CD14-positive monocyte (primary cell): ENCODE measurements around the gene PRKN. TPM values are rescaled to one million over a fixed set of nuclear protein-coding genes. Genes with fewer than 3 reads are reported as not detected.
"Not testable (repeated sequence)": the region's sequence is repeated elsewhere in the genome, so short reads cannot be mapped to it uniquely, and the experiment has no call there.

Experiments used
- DNase-seq, 3 donors: peaks; one replicate each; pipeline ENCODE4 v3.0.0-alpha.2; 2011 to 2022
- H2AFZ ChIP-seq: 2 replicates; pipeline ENCODE4 v1.6.0; 2012; ENCODE audit warnings: mild to moderate bottlenecking, low read depth, low read length, inconsistent platforms; ENCODE audit not compliant: insufficient read depth, poor library complexity, severe bottlenecking
- H3K27ac ChIP-seq, 2 donors: 1 replicate in 1 of 2; 2 replicates in 1 of 2; pipeline ENCODE4 v1.5.1; 2012 to 2013; ENCODE audit warnings: low read length in 2 of 2, control low read depth in 1 of 2, inconsistent platforms in 1 of 2, low read depth in 1 of 2, mild to moderate bottlenecking in 1 of 2
- H3K27me3 ChIP-seq, 2 donors: one replicate each; pipeline versions ENCODE4 v1.6.0 to v1.6.1; 2011 to 2013; ENCODE audit warnings: low read length in 2 of 2; ENCODE audit not compliant: control insufficient read depth in 2 of 2, insufficient read depth in 2 of 2
- H3K36me3 ChIP-seq, 2 donors: replicated peaks in 1 of 2; 1 replicate in 1 of 2; 2 replicates in 1 of 2; pipeline versions ENCODE4 v1.5.1 to v1.6.1; 2012 to 2013; ENCODE audit warnings: low read length in 2 of 2, control low read depth in 1 of 2, inconsistent platforms in 1 of 2, mild to moderate bottlenecking in 1 of 2; ENCODE audit not compliant: insufficient read depth in 2 of 2, control insufficient read depth in 1 of 2
- H3K4me1 ChIP-seq, 2 donors: 1 replicate in 1 of 2; 2 replicates in 1 of 2; pipeline versions ENCODE4 v1.5.1 to v1.6.1; 2012 to 2013; ENCODE audit warnings: low read length in 2 of 2, control low read depth in 1 of 2, inconsistent platforms in 1 of 2, mild to moderate bottlenecking in 1 of 2, moderate library complexity in 1 of 2; ENCODE audit not compliant: insufficient read depth in 2 of 2, control insufficient read depth in 1 of 2
- H3K4me2 ChIP-seq: replicated peaks from 2 replicates; pipeline ENCODE3; 2012; ENCODE audit warnings: low read length, moderate library complexity, mild to moderate bottlenecking; ENCODE audit not compliant: poor library complexity, severe bottlenecking; ENCODE audit errors: extremely low read depth
- H3K4me3 ChIP-seq, 3 experiments: fragments of 200-600 bp in 1 of 3; sonication (generic) in 1 of 3; replicated peaks in 1 of 3; 1 replicate in 2 of 3; 2 replicates in 1 of 3; pipeline ENCODE4 v1.5.1; 2011 to 2013; ENCODE audit warnings: low read length in 3 of 3, mild to moderate bottlenecking in 3 of 3, control low read depth in 2 of 3, low read depth in 2 of 3, inconsistent platforms in 1 of 3, moderate library complexity in 1 of 3
- H3K79me2 ChIP-seq: 2 replicates; pipeline ENCODE4 v1.6.0; 2012; ENCODE audit warnings: mild to moderate bottlenecking, control low read depth, inconsistent platforms, low read length, moderate library complexity; ENCODE audit not compliant: insufficient read depth
- H3K9ac ChIP-seq: 2 replicates; pipeline ENCODE4 v1.6.0; 2017; ENCODE audit warnings: low read length, mild to moderate bottlenecking; ENCODE audit not compliant: insufficient read depth, poor library complexity, severe bottlenecking
- H3K9me3 ChIP-seq, 2 donors: replicated peaks in 1 of 2; 1 replicate in 1 of 2; 2 replicates in 1 of 2; pipeline versions ENCODE4 v1.5.1 to v1.6.1; 2012 to 2013; ENCODE audit warnings: low read length in 2 of 2, control low read depth in 1 of 2; ENCODE audit not compliant: control insufficient read depth in 1 of 2, insufficient read depth in 1 of 2
- H4K20me1 ChIP-seq: 2 replicates; pipeline ENCODE4 v1.6.0; 2012; ENCODE audit warnings: mild to moderate bottlenecking, low read length, control low read depth, moderate library complexity; ENCODE audit not compliant: insufficient read depth
- H3K27ac Mint-ChIP-seq, 7 donors: one replicate each; pipeline ENCODE4 v1.8.0; 2020; ENCODE audit warnings: mild to moderate bottlenecking in 7 of 7, mixed read lengths in 7 of 7, moderate library complexity in 6 of 7, inconsistent platforms in 2 of 7
- H3K27me3 Mint-ChIP-seq, 3 donors: one replicate each; pipeline ENCODE4 v1.8.0; 2021 to 2022; ENCODE audit warnings: low read depth in 3 of 3, mild to moderate bottlenecking in 3 of 3, mixed read lengths in 3 of 3, moderate library complexity in 3 of 3, inconsistent platforms in 1 of 3
- H3K36me3 Mint-ChIP-seq, 2 donors: one replicate each; pipeline ENCODE4 v1.8.0; 2020; ENCODE audit warnings: mixed read lengths in 2 of 2, inconsistent platforms in 1 of 2, mild to moderate bottlenecking in 1 of 2
- H3K4me1 Mint-ChIP-seq: one replicate; pipeline ENCODE4 v1.8.0; 2020; ENCODE audit warnings: mild to moderate bottlenecking, mixed read lengths
- H3K4me3 Mint-ChIP-seq, 2 donors: one replicate each; pipeline ENCODE4 v1.8.0; 2020; ENCODE audit warnings: mild to moderate bottlenecking in 2 of 2, mixed read lengths in 2 of 2, moderate library complexity in 1 of 2
- H3K9me3 Mint-ChIP-seq, 7 donors: one replicate each; pipeline ENCODE4 v1.8.0; 2020 to 2022; ENCODE audit warnings: mixed read lengths in 7 of 7, mild to moderate bottlenecking in 6 of 7, moderate library complexity in 6 of 7, inconsistent platforms in 2 of 7
- WGBS: methylation state at CpG from one replicate; pipeline ENCODE4 v1.1.5; 2013; ENCODE audit warnings: missing lambda C conversion rate; ENCODE audit not compliant: insufficient coverage; 5-methylcytosine and 5-hydroxymethylcytosine counted together
- intact Hi-C, 2 donors: fragments of 100-400 bp; cut with micrococcal nuclease; formaldehyde crosslinking; loops; one replicate each; pipeline versions ENCODE4 v1.15.0 to v1.15.1; 2023
- polyA plus RNA-seq, 3 donors: library from polyadenylated mRNA; depleted of rRNA in 1 of 3; unstranded in 2 of 3; stranded (reverse) in 1 of 3; fragments of 300-500 nt in 2 of 3; fragments of >200 nt in 1 of 3; fragmentation: Illumina TruSeq in 2 of 3; gene quantifications; 1 replicate in 2 of 3; 2 replicates in 1 of 3; pipeline ENCODE4 v1.2.3, GENCODE V29; 2012 to 2021
- TF ChIP-seq, protein P1 (sequence below): fragments of 200-600 bp; IDR thresholded peaks from one replicate; pipeline ENCODE4 v1.8.0; 2022; ENCODE audit warnings: antibody characterized with exemption, mild to moderate bottlenecking

The PRKN gene
- polyA plus RNA-seq, 3 donors, result 0.19 to 0.21 TPM; not detected in 1

DNA sequence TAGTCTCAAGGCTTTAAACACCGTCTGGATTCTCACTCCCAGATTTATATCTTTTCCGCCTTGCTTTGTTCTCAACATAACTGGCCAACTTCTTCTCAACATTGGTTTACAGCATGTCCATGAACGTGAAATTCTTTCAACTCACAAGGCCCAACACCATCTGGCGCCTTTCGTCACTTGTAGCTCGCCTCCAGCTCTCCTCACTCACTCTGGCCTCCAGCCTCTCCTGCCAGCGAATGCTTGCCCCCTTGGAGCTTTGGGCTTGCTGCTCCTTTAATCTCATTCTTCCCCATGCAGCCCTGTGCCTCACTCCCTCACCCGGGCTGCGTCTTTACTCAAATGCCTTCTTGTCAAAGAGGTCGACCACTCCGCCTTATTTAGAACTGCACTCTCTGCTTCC, 324.5 kb downstream of the PRKN start:
- Histone ChIP-seq H3K27ac (no peak overlapping the region), H3K9ac (no peak overlapping the region), H4K20me1 (no peaks in the 10 kb centered on the region), H2AFZ (no peak overlapping the region), H3K4me1 (no peaks in the 10 kb centered on the region), H3K27me3 (no peaks in the 10 kb centered on the region), H3K4me2 (no peak overlapping the region), H3K4me3 (no peak overlapping the region), H3K36me3 (no peaks in the 10 kb centered on the region), H3K79me2 (no peaks in the 10 kb centered on the region), H3K9me3 (peaks cover 20 to 42% of the 10 kb centered on the region in 2 donors)
- intact Hi-C loops, result no loop called here
- no peak for DNase-seq
- Mint-ChIP-seq H3K27me3 (peaks cover 0 to 3% (median 0%) of the 10 kb centered on the region in 3 donors), H3K4me1 (no peaks in the 10 kb centered on the region), H3K4me3 (no peak overlapping the region), H3K9me3 (peaks cover 12 to 27% (median 19%) of the 10 kb centered on the region in 7 donors), H3K27ac (no peak overlapping the region), H3K36me3 (no peaks in the 10 kb centered on the region)
- TF ChIP-seq, protein P1, sequence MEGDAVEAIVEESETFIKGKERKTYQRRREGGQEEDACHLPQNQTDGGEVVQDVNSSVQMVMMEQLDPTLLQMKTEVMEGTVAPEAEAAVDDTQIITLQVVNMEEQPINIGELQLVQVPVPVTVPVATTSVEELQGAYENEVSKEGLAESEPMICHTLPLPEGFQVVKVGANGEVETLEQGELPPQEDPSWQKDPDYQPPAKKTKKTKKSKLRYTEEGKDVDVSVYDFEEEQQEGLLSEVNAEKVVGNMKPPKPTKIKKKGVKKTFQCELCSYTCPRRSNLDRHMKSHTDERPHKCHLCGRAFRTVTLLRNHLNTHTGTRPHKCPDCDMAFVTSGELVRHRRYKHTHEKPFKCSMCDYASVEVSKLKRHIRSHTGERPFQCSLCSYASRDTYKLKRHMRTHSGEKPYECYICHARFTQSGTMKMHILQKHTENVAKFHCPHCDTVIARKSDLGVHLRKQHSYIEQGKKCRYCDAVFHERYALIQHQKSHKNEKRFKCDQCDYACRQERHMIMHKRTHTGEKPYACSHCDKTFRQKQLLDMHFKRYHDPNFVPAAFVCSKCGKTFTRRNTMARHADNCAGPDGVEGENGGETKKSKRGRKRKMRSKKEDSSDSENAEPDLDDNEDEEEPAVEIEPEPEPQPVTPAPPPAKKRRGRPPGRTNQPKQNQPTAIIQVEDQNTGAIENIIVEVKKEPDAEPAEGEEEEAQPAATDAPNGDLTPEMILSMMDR, result no peak
- 94% methylated on average over 11 of the region's 11 CpGs for WGBS

DNA sequence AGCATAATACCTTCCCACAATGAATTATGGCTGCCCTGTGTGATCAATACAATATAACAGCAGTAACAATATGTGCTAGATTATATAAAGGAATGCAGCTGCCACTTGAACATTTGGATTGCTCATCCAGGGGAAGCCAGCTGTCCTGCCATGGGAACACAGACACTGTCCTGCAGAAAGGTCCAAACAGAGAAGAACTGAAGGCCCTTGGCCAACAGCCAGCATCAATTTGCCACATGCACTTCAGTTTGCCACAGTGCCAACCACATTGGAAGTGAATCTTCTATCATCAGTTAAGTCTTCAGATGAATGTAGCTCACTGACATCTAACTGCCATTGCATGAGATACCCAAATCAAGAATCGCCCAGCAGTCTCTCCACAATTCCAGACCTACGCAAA, 332.4 kb downstream of the PRKN start:
- peaks cover 0 to 2% (median 0%) of the 10 kb centered on the region in 3 donors for H3K27me3 Mint-ChIP-seq
- Histone ChIP-seq H3K79me2 (no peaks in the 10 kb centered on the region), H3K4me3 (no peak overlapping the region), H3K27me3 (no peaks in the 10 kb centered on the region), H3K4me1 (no peaks in the 10 kb centered on the region), H3K36me3 (no peaks in the 10 kb centered on the region), H4K20me1 (no peaks in the 10 kb centered on the region), H3K9me3 (peaks cover 20 to 23% of the 10 kb centered on the region in 2 donors), H2AFZ (no peak overlapping the region), H3K27ac (no peak overlapping the region), H3K4me2 (no peak overlapping the region), H3K9ac (no peak overlapping the region)
- 92% methylated on average over 2 of the region's 2 CpGs for WGBS
- TF ChIP-seq, protein P1, result no peak
- no peaks in the 10 kb centered on the region for H3K4me1 Mint-ChIP-seq
- intact Hi-C loops, result no loop called here
- H3K36me3 Mint-ChIP-seq, result no peaks in the 10 kb centered on the region
- H3K27ac Mint-ChIP-seq, result no peak overlapping the region
- peaks cover 4 to 33% (median 12%) of the 10 kb centered on the region in 7 donors for H3K9me3 Mint-ChIP-seq
- DNase-seq, result no peak
- H3K4me3 Mint-ChIP-seq, result no peak overlapping the region

DNA sequence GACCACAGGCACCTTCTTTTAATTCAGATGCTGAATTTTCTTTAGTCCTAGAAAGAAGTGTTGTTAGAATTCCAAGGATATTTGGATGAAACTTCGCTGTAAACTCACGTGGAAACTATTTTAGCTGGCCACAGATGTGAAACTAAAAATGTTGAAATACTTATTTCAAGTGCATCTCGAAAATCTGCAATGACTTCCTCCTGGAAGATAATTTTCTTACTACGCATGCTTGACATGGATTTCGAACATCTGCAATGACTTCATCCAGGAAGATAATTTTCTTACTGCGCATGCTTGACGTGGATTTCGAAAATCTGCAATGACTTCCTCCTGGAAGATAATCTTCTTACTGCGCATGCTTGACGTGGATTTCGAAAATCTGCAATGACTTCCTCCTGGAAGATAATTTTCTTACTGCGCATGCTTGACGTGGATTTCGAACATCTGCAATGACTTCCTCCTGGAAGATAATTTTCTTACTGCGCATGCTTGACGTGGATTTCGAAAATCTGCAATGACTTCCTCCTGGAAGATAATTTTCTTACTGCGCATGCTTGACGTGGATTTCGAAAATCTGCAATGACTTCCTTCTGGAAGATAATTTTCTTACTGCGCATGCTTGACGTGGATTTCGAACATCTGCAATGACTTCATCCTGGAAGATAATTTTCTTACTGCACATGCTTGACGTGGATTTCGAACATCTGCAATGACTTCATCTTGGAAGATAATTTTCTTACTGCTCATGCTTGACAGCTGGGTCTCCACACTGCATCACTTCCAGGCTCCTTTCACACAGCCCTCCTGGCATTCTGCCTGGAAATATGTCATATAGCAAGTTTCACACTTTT, 336.4 kb downstream of the PRKN start:
- H3K36me3 Mint-ChIP-seq, H3K4me1 ChIP-seq, H2AFZ ChIP-seq, H3K9ac ChIP-seq, H3K4me2 ChIP-seq, H4K20me1 ChIP-seq, H3K36me3 ChIP-seq, H3K4me3 ChIP-seq, H3K27me3 Mint-ChIP-seq, DNase-seq, H3K27me3 ChIP-seq, H3K4me1 Mint-ChIP-seq, H3K27ac Mint-ChIP-seq, H3K27ac ChIP-seq, H3K4me3 Mint-ChIP-seq, H3K79me2 ChIP-seq, intact Hi-C loops: not testable (repeated sequence)
- H3K9me3 ChIP-seq, result peaks cover 8 to 26% of the 10 kb centered on the region in 2 donors
- H3K9me3 Mint-ChIP-seq, result peaks cover 0 to 24% (median 6%) of the 10 kb centered on the region in 7 donors
- 88% methylated on average over 22 of the region's 25 CpGs for WGBS
